Measurements from ENCODE around the gene RTKN2. TPM values are rescaled to one million over a fixed set of nuclear protein-coding genes. Genes with fewer than 3 reads are reported as not detected.

Gene RTKN2
- total and polyA plus RNA-seq, 2 of the 4 experiments (the other 2 are of a cell fraction): 0.75 to 0.90 TPM

DNA sequence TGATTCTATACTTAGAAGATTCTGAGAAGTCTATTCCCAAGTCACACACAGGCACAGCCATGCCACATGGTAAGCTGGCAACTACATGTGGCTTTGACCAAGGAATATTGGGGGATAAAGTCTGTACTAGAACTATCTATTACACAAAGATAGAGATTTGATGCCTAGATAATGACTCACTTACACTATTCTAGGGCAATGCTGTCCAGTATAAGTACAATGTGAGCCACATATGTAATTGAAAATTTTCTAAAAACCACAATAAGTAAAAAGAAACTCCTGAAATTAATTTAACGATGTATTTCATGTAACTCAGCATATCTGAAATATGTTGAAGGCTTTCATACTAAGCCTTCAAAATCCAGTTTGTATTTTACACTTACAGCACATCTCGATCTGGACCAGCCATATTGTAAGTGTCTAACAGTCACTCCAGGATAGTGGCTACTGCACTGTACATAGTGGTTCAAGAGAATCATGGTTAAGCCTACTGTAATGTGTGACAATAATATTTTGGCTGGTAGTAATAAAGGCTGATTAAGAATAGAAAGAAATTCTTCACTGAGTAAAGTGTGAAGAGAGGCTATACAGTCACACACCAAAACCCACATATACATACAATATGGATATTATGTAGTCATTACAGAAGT is 62.8 kb downstream of the RTKN2 start:
- no peak for DNase-seq
- WGBS, 2 experiments (ENCODE audit: extremely low coverage in 2 of 2, insufficient read length in 1 of 2): no CpG with 5 or more reads among the region's 2 CpGs

More for the DNA sequence above, 62.8 kb downstream of the RTKN2 start:
- ATAC-seq (ENCODE audit: low read depth): no peak
- Histone ChIP-seq H2BK5ac (ENCODE audit: low read depth, low read length, poor library complexity, severe bottlenecking) (no peak overlapping the region), H2AK9ac (replicated peaks; ENCODE audit: low read depth, low read length, poor library complexity) (no peak overlapping the region), H3K4me2 (ENCODE audit: low read depth, low read length) (no peak overlapping the region), H3K4me1 (ENCODE audit: control insufficient read depth, insufficient read depth, low read length) (no peaks in the 10 kb centered on the region), H2BK120ac (ENCODE audit: low read depth, low read length) (no peak overlapping the region), H3K4me3 (ENCODE audit: insufficient read depth, low read depth, low read length) (no peak overlapping the region), H3K4ac (ENCODE audit: low read depth, low read length) (no peak overlapping the region), H3K56ac (ENCODE audit: extremely low read depth, insufficient read depth, low read length) (no peak overlapping the region), H2AFZ (replicated peaks; ENCODE audit: low read length, poor library complexity) (no peak overlapping the region), H3K79me1 (ENCODE audit: low read depth in 1 of 2, low read length in 2 of 2) (no peaks in the 10 kb centered on the region), H2BK20ac (ENCODE audit: low read depth, low read length) (no peak overlapping the region), H3K27me3 (ENCODE audit: control insufficient read depth, insufficient read depth, low read length) (no peaks in the 10 kb centered on the region), H2AK5ac (ENCODE audit: low read depth, low read length) (no peak overlapping the region), H3K36me3 (ENCODE audit: control insufficient read depth, insufficient read depth, low read length) (no peaks in the 10 kb centered on the region), H4K5ac (ENCODE audit: low read depth, low read length) (no peak overlapping the region), H2BK15ac (ENCODE audit: low read depth, low read length) (no peak overlapping the region), H4K8ac (ENCODE audit: low read depth in 2 of 2, low read length in 2 of 2) (0 out of 4 replicates have a peak overlapping the region, but pooled peaks of 1 of the 2 experiments have one; percentile 10), H3K23ac (ENCODE audit: low read depth, low read length) (no peak overlapping the region), H3K14ac (replicated peaks; ENCODE audit: low read depth, low read length) (no peak overlapping the region), H3K18ac (ENCODE audit: low read depth, low read length) (no peak overlapping the region), H3K9me3 (ENCODE audit: control insufficient read depth, insufficient read depth, low read length) (no peaks in the 10 kb centered on the region), H4K20me1 (ENCODE audit: insufficient read depth, low read length) (no peaks in the 10 kb centered on the region), H3K9ac (ENCODE audit: low read depth, low read length) (no peak overlapping the region), H3K27ac (ENCODE audit: insufficient read depth, low read length) (no peak overlapping the region), H4K91ac (ENCODE audit: insufficient read depth, low read depth, low read length) (no peak overlapping the region), H3K9me1 (ENCODE audit: insufficient read depth, low read length) (no peaks in the 10 kb centered on the region)
- CTCF ChIA-PET: no interaction called here
- POLR2A ChIA-PET (ENCODE audit: unreplicated experiment): interaction anchor here (0.6 kb wide), 1 partner anchor 8 kb away, joined by 3 read pairs; no protein-coding TSS in a partner anchor
- BruUV-seq (replicated peaks): no TSS peak
- intact Hi-C loops (cut with micrococcal nuclease) (no loop called here), in situ Hi-C loops (cut with MboI; ENCODE audit: low sequenced_read_pairs) (no loop called here), dilution Hi-C loops (cut with HindIII; ENCODE audit: low sequenced_read_pairs, unreplicated experiment) (no loop called here)
- no peak for TF ChIP-seq POLR2A (IDR thresholded peaks at IDR 0.05; ENCODE audit: low read depth, low read length)
- no peak for TF ChIP-seq MAZ (IDR thresholded peaks at IDR 0.05; ENCODE audit: borderline replicate concordance, low read depth, low read length)
- TF ChIP-seq CEBPB (IDR thresholded peaks at IDR 0.05; ENCODE audit: low read depth, low read length): no peak
- no peak for TF ChIP-seq RCOR1 (IDR thresholded peaks at IDR 0.05; ENCODE audit: insufficient replicate concordance, low read length)
- TF ChIP-seq NFE2L2 (IDR thresholded peaks at IDR 0.05; ENCODE audit: low read depth, low read length): no peak
- TF ChIP-seq SMC3 (IDR thresholded peaks at IDR 0.05; ENCODE audit: low read depth, low read length): no peak
- no peak for TF ChIP-seq USF2 (IDR thresholded peaks at IDR 0.05; ENCODE audit: low read depth, low read length)
- TF ChIP-seq RAD21 (IDR thresholded peaks at IDR 0.05; ENCODE audit: low read length): no peak
- TF ChIP-seq MAFK (IDR thresholded peaks at IDR 0.05; ENCODE audit: low read depth, low read length): no peak
- no peak for TF ChIP-seq BHLHE40 (IDR thresholded peaks at IDR 0.05; ENCODE audit: low read depth, low read length)
- TF ChIP-seq RFX5 (IDR thresholded peaks at IDR 0.05; ENCODE audit: low read depth, low read length): no peak
- no peak for TF ChIP-seq FOS (IDR thresholded peaks at IDR 0.05; ENCODE audit: low read depth, low read length)

Measured in IMR-90 (cell line).